Omental fat pad (tissue), 4 donors: ENCODE measurements around the gene AFG3L2. TPM values are rescaled to one million over a fixed set of nuclear protein-coding genes. Genes with fewer than 3 reads are reported as not detected.

ENCODE experiments used
- ATAC-seq: fragments of 150-250 bp; one replicate; pipeline ENCODE4 v1.9.1; 2016; ENCODE audit warnings: mild to moderate bottlenecking, moderate library complexity; ENCODE audit not compliant: low FRiP score
- DNase-seq: peaks from one replicate; pipeline ENCODE4 v3.0.0-alpha.2; 2019; ENCODE audit warnings: low spot score
- total RNA-seq, 4 donors: library from RNA; depleted of rRNA; stranded (reverse); fragments of >200 nt; gene quantifications; one replicate each; pipeline ENCODE4 v1.1.0, GENCODE V29; 2016
- TF ChIP-seq, protein P1 (sequence below), 3 donors: fragments of 450-650 bp; IDR thresholded peaks; one replicate each; pipeline ENCODE4 v1.5.1; 2016 to 2017; ENCODE audit warnings: antibody characterized with exemption in 3 of 3, mild to moderate bottlenecking in 3 of 3, moderate library complexity in 2 of 3

The AFG3L2 gene
- total RNA-seq, 4 donors from 2014 or later: 36.4 to 64.0 (median 40.1) TPM

DNA sequence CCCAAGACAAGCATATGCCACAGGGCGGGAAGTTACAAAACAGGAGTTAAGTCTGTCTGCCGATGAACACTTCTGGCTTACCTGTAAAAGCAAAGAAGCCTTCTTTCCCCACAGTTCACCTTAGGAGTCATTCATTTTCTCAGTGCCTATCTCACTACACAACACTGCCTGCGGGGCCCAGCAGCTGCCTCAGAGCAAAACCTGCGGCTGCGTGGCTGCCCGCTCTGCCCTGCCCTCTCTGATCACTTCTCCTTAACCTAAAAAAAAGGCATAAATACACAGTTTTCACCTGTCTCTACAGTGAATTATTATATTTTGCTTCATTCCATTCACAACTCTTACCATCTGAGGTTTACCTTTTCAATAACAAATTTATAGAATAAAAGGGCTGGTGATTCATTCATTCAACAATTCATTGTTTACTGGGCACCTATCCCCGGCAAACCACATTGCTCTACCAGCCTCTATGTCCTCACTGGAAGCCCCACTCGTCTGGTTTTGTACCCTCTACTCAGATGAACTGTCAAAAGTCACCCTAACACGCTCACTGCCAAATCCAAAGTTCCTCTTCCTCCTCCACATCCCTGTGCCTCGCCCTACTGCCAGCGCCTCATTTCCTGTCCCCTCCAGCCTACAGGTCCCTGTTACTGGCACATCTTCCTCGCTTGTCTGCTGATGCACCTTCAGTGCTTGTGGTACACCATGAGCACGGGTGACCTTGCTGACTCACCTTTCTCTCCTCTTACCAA is 31.4 kb downstream of the AFG3L2 start:
- DNase-seq (no peak), ATAC-seq (no peak)
- TF ChIP-seq, protein P1, sequence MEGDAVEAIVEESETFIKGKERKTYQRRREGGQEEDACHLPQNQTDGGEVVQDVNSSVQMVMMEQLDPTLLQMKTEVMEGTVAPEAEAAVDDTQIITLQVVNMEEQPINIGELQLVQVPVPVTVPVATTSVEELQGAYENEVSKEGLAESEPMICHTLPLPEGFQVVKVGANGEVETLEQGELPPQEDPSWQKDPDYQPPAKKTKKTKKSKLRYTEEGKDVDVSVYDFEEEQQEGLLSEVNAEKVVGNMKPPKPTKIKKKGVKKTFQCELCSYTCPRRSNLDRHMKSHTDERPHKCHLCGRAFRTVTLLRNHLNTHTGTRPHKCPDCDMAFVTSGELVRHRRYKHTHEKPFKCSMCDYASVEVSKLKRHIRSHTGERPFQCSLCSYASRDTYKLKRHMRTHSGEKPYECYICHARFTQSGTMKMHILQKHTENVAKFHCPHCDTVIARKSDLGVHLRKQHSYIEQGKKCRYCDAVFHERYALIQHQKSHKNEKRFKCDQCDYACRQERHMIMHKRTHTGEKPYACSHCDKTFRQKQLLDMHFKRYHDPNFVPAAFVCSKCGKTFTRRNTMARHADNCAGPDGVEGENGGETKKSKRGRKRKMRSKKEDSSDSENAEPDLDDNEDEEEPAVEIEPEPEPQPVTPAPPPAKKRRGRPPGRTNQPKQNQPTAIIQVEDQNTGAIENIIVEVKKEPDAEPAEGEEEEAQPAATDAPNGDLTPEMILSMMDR (IDR thresholded peaks at IDR 0.05): no peak

DNA sequence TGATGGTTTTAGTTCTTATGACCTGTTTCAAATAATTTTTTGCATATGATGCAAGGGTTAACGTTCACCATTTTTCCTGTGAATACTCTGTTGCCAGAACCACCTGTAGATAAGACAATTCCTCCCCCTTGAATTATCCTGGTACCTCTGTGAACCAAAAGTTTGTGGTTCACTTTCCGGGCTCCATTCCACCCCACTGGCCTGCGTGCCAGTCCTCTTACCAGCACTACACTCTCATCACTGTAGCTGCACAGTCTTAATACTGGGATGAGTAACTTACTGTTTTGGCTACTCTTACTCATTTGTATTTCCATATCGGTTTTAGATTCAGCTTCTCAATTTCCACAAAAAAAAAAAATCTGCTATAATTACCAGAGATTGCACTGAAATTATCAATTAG is 34.4 kb downstream of the AFG3L2 start:
- TF ChIP-seq, protein P1 (IDR thresholded peaks at IDR 0.05): no peak
- ATAC-seq (no peak), DNase-seq (no peak)

DNA sequence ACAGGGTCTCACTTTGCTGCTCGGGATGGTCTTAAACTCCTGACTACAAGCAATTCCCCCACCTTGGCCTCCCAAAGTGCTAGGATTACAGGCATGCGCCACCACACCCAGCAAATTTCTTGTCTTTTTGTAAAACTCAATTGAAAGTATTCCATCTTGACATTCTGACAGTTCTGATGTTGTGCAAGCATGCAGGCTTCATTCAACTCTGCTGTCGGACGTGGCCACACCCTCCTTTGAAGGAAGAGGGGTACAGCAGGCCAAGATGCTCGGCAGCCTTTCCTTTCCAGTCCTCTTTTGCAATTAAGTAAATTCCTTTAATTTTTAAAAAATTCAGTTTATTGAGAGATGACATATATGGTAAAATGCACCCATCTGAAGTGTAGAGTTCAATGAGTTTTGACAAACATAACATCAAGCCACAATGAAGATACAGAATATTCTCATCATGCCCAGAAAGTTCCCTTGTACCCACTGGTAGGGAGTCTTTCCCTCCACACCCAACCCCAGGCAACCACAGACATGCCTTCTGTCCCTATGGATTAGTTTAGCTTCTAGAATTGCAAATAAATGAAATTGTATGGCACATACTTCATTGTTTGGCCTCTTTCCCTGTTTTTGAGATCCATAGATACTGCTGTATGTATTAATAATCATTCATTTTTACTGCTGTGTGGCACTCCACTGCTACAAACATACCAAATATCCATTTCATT is 35.9 kb downstream of the AFG3L2 start:
- ATAC-seq: no peak
- no peak for DNase-seq
- TF ChIP-seq, protein P1 (IDR thresholded peaks at IDR 0.05): no peak

DNA sequence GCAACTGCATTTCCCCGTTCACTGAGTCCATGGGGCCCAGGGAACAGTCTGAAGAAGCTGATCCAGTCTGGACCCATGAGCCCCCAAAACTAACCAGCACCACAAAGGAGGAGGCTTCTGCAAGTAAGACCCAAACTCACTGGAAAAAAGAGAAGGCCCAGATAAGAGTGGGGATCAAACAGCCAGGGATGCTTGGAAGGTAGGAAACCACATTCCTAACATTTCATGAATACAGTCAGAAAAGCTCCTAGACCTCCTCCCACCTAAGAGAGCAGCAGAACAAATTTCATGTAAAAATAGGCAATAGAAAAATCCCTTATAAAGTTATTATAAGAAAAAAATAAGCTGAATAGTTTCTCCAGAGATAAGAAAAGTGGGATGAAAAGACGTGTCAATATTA is 38.6 kb downstream of the AFG3L2 start:
- TF ChIP-seq, protein P1 (IDR thresholded peaks at IDR 0.05): no peak
- DNase-seq (no peak), ATAC-seq (no peak)

DNA sequence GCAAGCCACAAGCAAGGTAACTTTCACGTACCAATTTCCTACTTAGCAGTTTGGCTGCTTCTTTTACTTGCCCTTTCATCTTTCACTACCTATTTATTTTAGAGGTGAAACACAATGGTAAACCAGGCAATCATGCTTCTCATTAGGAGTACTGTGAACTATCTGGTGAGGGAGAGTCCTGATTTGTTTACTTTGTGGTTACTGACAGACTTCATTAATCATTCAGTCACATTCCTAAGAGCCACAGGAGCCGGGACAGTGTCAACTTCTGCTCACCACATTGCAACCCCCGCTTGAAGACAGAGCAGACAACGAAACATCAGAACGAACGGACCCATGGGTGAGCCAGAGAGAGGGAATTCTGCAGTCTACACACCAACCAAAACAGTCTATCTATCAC is 40.1 kb downstream of the AFG3L2 start:
- TF ChIP-seq, protein P1 (IDR thresholded peaks at IDR 0.05): no peak
- no peak for DNase-seq
- no peak for ATAC-seq

DNA sequence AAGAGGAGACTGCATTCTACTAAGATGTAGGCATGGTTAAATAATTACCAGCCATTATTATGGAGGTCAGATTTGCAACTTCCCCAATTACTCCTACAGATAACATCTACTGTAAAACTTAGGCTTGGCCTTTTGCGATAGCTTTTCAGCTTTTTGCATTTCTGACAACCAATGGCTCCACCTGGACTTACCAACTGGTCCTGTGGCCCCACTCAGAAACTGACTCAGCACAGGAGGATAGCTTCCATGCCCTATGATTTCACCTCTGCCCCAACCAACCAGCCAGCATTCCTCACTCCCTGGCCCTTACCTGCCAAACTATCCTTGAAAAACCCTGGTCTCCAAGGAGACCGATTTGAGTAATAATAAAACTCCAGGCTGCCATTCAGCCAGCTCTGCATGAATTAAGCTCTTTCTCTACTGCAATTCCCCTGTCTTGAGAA is 40.8 kb downstream of the AFG3L2 start:
- TF ChIP-seq, protein P1 (IDR thresholded peaks at IDR 0.05): no peak
- ATAC-seq (no peak), DNase-seq (no peak)
